ENCODE measurements around the gene SEPHS2. TPM values are rescaled to one million over a fixed set of nuclear protein-coding genes. Genes with fewer than 3 reads are reported as not detected.

The SEPHS2 gene
- total RNA-seq, 1 experiment from 2014 or later: 52.6 TPM

- no peaks in the 10 kb centered on the region for H3K27me3 ChIP-seq (ENCODE audit: insufficient read depth, low read length)
- H2BK15ac ChIP-seq (ENCODE audit: low read depth, low read length): no peak overlapping the region
- H2AFZ ChIP-seq (ENCODE audit: low read length): no peak overlapping the region
- H3K4me1 ChIP-seq (ENCODE audit: insufficient read depth, low read length): no peaks in the 10 kb centered on the region
- H3K79me1 ChIP-seq (ENCODE audit: insufficient read depth, low read depth, low read length, poor library complexity, severe bottlenecking): no peaks in the 10 kb centered on the region
- H2AK5ac ChIP-seq (ENCODE audit: insufficient read length, low read length): no peak overlapping the region
- H3K4me3 Mint-ChIP-seq: peak overlapping the region; percentile 8 to 87; a peak in 3 of 5 replicates
- TF ChIP-seq CTCF (conservative IDR thresholded peaks at IDR 0.05): peak; percentile 95
- H2BK20ac ChIP-seq (ENCODE audit: low read depth, low read length, poor library complexity, severe bottlenecking): no peak overlapping the region
- no peak overlapping the region for H3K4ac ChIP-seq (ENCODE audit: low read depth, low read length)
- H3K36me3 Mint-ChIP-seq (ENCODE audit: insufficient read depth in 1 of 3, low read depth in 3 of 3): peaks cover 25 to 33% (median 28%) of the 10 kb centered on the region in 3 experiments; a peak in 6 of 7 replicates
- peaks cover 12 to 19% of the 10 kb centered on the region in 2 experiments for H3K4me1 Mint-ChIP-seq
- no peak overlapping the region for H2BK5ac ChIP-seq (ENCODE audit: insufficient read length, low read length)
- H3K9ac ChIP-seq (ENCODE audit: extremely low read depth, insufficient read length, low read length): no peak overlapping the region
- no peak overlapping the region for H3K56ac ChIP-seq (ENCODE audit: insufficient read length, low read depth, low read length)
- no peak overlapping the region for H3K23ac ChIP-seq (ENCODE audit: insufficient read length, low read depth, low read length)
- no peaks in the 10 kb centered on the region for H4K20me1 ChIP-seq (ENCODE audit: control insufficient read depth, insufficient read depth, insufficient read length)
- H3K9me3 Mint-ChIP-seq: no peaks in the 10 kb centered on the region
- H3K27me3 Mint-ChIP-seq (ENCODE audit: low read depth): peaks cover 2% of the 10 kb centered on the region; the same call in 1 of the 2 replicates
- no peak overlapping the region for H4K8ac ChIP-seq (replicated peaks; ENCODE audit: insufficient read length, low read depth, low read length)
- no peaks in the 10 kb centered on the region for H3K9me3 ChIP-seq (ENCODE audit: control insufficient read depth, low read depth, low read length)
- no peak overlapping the region for H3T11ph ChIP-seq (ENCODE audit: low read length)
- no CpG with 5 or more reads among the region's 15 CpGs for WGBS (ENCODE audit: extremely low coverage, insufficient read length, low lambda C conversion rate)
- H3K27ac Mint-ChIP-seq: peak overlapping the region in 2 of 3 experiments; percentile 55 to 62; a peak in 2 of 7 replicates
- no peak overlapping the region for H3K14ac ChIP-seq (ENCODE audit: insufficient read depth, low read length)
- no peak overlapping the region for H4K91ac ChIP-seq (ENCODE audit: insufficient read length, low read depth, low read length)
- H3K27ac ChIP-seq (ENCODE audit: insufficient read length, low read depth, low read length): no peak overlapping the region
- no peak overlapping the region for H3K18ac ChIP-seq (ENCODE audit: insufficient read length, low read depth, low read length)
- DNase-seq: peak; percentile 92
- H3K4me2 ChIP-seq (ENCODE audit: insufficient read depth, insufficient read length, low read length): no peak overlapping the region
- 0 out of 2 replicates have a peak, but pooled peaks cover 1% of the 10 kb centered on the region for H3K79me2 ChIP-seq (ENCODE audit: insufficient read depth, low read length)
- H2BK12ac ChIP-seq (ENCODE audit: insufficient read length, low read depth, low read length): no peak overlapping the region
- peaks cover 4% of the 10 kb centered on the region for H3K23me2 ChIP-seq (ENCODE audit: insufficient read length, low read depth, low read length, poor library complexity, severe bottlenecking)
- no peak overlapping the region for H2BK120ac ChIP-seq (ENCODE audit: low read depth, low read length, poor library complexity, severe bottlenecking)
- no peak overlapping the region for H4K5ac ChIP-seq (ENCODE audit: insufficient read length, low read depth, low read length)
Measured at GRCh38 chr16:30409125-30410060, 36.3 kb downstream of the SEPHS2 start.
